Astrocyte (in vitro differentiated cells and primary cell): ENCODE data around the gene FHIT.

Experiments used
- CTCF ChIP-seq: IDR thresholded peaks from 2 replicates; pipeline ENCODE4 v1.5.1; 2011; ENCODE audit warnings: low read depth, mild to moderate bottlenecking, inconsistent platforms, low read length, moderate library complexity; ENCODE audit not compliant: insufficient read depth
- EZH2 ChIP-seq: IDR thresholded peaks from 2 replicates; pipeline ENCODE4 v1.6.1; 2012; ENCODE audit warnings: mild to moderate bottlenecking, low read length, inconsistent platforms; ENCODE audit not compliant: insufficient read depth

DNA sequence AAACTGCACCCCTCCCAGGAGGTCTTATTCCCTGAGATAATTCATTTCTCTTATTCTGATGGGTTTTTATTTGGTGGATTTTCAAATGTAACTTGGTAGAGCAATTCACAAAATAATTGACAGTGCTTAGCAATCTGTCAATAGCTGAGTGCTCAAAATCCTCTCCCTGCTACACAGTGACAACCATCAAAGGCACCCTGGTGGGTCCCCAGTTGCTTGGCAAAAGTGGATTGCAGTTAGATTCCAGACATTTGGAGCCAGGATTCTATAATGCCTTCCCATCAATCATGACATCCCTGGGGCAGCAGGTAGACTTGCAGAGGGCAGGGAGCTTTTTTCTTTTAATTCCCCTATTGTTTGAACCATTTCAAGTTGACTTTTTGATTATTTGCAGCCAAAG, 59.0 kb downstream of the FHIT start:
- TF ChIP-seq CTCF = no peak
- TF ChIP-seq EZH2 = no peak
